Activated CD8-positive, alpha-beta memory T cell treated with anti-CD3 and anti-CD28 coated beads for 48 hours (primary cell): ENCODE measurements around the gene PPP1R37.
"Not testable (repeated sequence)": the region's sequence is repeated elsewhere in the genome, so short reads cannot be mapped to it uniquely, and the experiment has no call there.

Experiments
- DNase-seq, 3 experiments: peaks; one replicate each; pipeline ENCODE4 v3.0.0-alpha.2; 2020; ENCODE audit warnings: low read depth in 2 of 3, low spot score in 2 of 3

The PPP1R37 gene

GRCh38 chr19:45113628-45114027, 20.6 kb downstream of the PPP1R37 start:
- no peak for DNase-seq

- no peak for DNase-seq
These were observed 21.1 kb downstream of the PPP1R37 start for GRCh38 chr19:45114116-45114515.

GRCh38 chr19:45115809-45116615, 23.0 kb downstream of the PPP1R37 start:
- no peak for DNase-seq

- DNase-seq, result peak; percentile 47 to 67 (median 50)
These were observed 24.2 kb downstream of the PPP1R37 start for GRCh38 chr19:45117167-45117594.

GRCh38 chr19:45117671-45118070, 24.7 kb downstream of the PPP1R37 start:
- DNase-seq, result no peak

- no peak for DNase-seq
These were observed 25.1 kb downstream of the PPP1R37 start for GRCh38 chr19:45118106-45118505.

- not testable (repeated sequence) for DNase-seq
These were observed 25.8 kb downstream of the PPP1R37 start for GRCh38 chr19:45118591-45119355.

- no peak for DNase-seq
These were observed 26.6 kb downstream of the PPP1R37 start for GRCh38 chr19:45119582-45119981.

GRCh38 chr19:45121827-45122345, 28.9 kb downstream of the PPP1R37 start:
- DNase-seq, result no peak

- DNase-seq, result no peak
These were observed 29.9 kb downstream of the PPP1R37 start for GRCh38 chr19:45122832-45123231.

GRCh38 chr19:45123440-45123850, 30.5 kb downstream of the PPP1R37 start:
- no peak for DNase-seq

GRCh38 chr19:45124021-45124420, 31.0 kb downstream of the PPP1R37 start:
- DNase-seq, result no peak

- DNase-seq, result no peak
These were observed 32.4 kb downstream of the PPP1R37 start for GRCh38 chr19:45125360-45125759.

GRCh38 chr19:45125975-45126493, 33.1 kb downstream of the PPP1R37 start:
- DNase-seq, result peak; percentile 46 to 71 (median 58)

- DNase-seq, result no peak
These were observed 33.7 kb downstream of the PPP1R37 start for GRCh38 chr19:45126654-45127053.

- no peak for DNase-seq
These were observed 35.2 kb downstream of the PPP1R37 start for GRCh38 chr19:45128146-45128545.

GRCh38 chr19:45128806-45129205, 35.8 kb downstream of the PPP1R37 start:
- no peak for DNase-seq

GRCh38 chr19:45130236-45130635, 37.3 kb downstream of the PPP1R37 start:
- no peak for DNase-seq

GRCh38 chr19:45130888-45131615, 38.1 kb downstream of the PPP1R37 start:
- DNase-seq, result no peak

- no peak for DNase-seq
These were observed 40.7 kb downstream of the PPP1R37 start for GRCh38 chr19:45133661-45134060.
